Measurements from ENCODE around the gene RPL38. TPM values are rescaled to one million over a fixed set of nuclear protein-coding genes. Genes with fewer than 3 reads are reported as not detected.
A peak's percentile ranks its signal among the peaks of the same experiment; 100 is the strongest.
"Not testable (repeated sequence)": the region's sequence is repeated elsewhere in the genome, so short reads cannot be mapped to it uniquely, and the experiment has no call there.

The RPL38 gene
- polyA plus RNA-seq, 12 donors, result 1,396 to 1,979 (median 1,668) TPM; not detected in 1

GRCh38 chr17:74172700-74173099, 30.8 kb upstream of the RPL38 start:
- DNase-seq, result no peak

- DNase-seq, result peak; percentile 65
Observed at GRCh38 chr17:74176546-74177001, 26.9 kb upstream of the RPL38 start.

GRCh38 chr17:74177018-74177450, 26.4 kb upstream of the RPL38 start:
- DNase-seq, result no peak

DNA sequence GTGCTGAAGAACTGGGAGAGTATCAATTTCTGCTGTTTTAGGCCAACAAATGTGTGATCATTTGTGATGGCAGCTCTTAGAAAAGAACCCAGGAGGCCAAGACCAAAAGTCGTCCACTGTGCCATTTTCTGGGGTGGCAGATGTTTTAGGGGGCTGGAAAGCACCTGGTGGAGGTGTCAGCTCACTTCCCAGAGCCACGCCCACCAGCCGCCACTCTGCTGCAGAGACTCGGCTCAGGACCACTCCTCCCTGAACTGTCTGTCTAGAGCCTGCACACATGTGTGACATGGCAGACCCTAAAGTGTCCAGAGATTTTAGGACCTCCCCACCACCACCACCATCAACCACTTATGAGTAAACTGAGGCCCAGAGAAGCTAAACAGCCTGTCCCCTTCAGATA, 23.9 kb upstream of the RPL38 start:
- no peak for DNase-seq

- DNase-seq, result no peak
Observed at GRCh38 chr17:74180336-74180735, 23.1 kb upstream of the RPL38 start.

DNA sequence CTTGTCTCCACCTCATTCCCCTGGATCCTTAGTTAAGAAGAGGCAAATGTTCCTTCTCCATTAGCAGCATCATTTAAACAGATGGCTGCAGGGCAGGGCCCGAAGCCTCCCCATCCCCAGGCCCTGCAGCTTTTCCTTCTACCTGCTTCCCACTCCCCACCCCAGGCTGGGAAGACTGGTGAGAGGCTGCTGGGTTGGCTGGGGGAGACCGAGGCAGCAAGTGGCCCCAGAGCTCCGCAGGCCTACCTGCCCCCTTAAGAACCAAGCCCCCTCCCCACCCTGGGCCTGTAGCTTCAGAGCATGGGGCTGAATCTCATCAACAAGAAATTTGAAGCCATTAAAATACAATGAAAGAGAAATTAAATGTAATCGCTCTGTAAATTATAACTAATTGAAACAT, 22.1 kb upstream of the RPL38 start:
- DNase-seq, result no peak

DNA sequence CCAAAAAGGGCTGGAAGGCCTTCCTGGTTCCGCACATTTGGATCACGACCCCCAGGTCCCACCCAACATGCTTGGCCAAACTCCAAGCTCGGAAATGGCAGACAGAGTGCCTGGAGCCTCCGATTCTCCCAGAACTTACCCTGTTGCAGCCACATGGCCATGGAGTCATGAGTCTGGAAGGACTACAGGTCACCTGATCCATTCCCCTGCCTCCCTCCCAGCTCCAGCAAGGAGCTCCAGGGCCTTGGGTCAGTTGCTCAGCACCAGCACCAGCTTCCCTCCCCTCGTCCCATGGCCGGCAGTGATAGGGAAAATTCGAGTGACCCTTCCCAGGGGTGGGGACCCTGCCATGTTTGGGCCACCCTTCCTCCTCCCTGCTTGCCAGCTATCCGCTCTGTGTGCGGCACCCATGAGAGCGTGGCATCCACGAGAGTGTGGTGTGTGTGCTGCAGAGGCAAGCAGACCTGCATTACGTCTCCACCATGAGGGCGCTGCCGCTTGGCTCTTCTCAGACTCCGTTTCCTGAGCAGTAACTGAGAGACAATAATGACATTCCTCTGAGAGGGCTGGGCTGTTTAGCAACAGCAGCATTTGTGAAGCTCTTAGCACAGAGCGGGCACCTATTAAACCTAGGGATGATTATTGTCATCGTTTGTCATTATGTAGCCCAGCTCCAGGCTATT, 21.3 kb upstream of the RPL38 start:
- no peak for DNase-seq

- DNase-seq, result no peak
Observed at GRCh38 chr17:74183411-74183810, 20.1 kb upstream of the RPL38 start.

DNA sequence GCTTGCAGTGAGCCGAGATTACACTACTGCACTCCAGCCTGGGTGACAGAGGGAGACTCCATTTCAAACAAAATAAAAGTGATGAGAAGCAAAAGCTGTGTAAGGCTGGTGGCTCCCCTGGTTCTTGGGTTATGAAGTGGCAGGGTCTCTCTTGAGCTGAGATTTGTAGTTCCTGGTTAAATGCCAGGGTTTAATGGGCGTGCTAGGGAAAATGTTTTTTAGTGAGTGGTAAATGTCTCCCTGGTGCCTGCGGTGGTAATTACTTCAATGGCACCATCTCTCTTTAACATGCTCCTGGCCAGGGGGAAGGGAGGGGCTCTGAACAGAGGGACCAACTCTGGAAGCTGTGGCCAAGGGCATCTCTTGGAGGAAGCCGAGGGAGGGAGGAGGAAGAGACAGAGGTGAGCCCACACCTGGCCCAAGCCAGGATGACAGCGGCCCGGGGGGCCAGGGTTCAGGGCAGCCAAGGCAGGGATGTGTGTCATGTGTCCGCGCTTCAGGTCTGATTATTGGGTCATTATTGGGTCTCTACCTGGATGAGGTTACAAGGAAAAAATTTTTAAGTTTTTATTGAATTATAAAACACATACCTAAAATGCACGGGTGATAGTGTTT, 17.8 kb upstream of the RPL38 start:
- no peak for DNase-seq

- no peak for DNase-seq
Observed at GRCh38 chr17:74186498-74186897, 17.0 kb upstream of the RPL38 start.

GRCh38 chr17:74187761-74188160, 15.7 kb upstream of the RPL38 start:
- DNase-seq, result no peak

- not testable (repeated sequence) for DNase-seq
Observed at GRCh38 chr17:74188687-74189086, 14.8 kb upstream of the RPL38 start.

DNA sequence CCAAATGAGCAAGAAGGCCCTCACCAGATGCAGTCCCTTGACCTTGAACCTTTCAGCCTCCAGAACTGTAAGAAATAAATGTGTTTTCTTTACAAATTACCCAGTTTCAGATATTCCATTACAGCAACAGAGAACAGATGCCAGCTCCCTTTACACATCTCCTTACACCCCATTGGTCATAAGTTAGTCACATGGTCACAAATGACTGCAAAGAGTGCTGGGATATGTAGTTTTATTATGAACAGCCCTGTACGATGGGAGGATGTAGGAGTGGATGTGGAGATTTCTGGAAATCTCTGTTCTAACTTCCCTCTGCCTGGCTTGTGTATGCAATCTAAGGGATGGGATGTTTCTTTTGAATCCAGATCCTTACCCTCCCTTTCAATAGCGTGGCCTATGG, 13.3 kb upstream of the RPL38 start:
- peak; percentile 25 for DNase-seq

GRCh38 chr17:74190807-74191406, 12.6 kb upstream of the RPL38 start:
- peak; percentile 38 for DNase-seq

DNA sequence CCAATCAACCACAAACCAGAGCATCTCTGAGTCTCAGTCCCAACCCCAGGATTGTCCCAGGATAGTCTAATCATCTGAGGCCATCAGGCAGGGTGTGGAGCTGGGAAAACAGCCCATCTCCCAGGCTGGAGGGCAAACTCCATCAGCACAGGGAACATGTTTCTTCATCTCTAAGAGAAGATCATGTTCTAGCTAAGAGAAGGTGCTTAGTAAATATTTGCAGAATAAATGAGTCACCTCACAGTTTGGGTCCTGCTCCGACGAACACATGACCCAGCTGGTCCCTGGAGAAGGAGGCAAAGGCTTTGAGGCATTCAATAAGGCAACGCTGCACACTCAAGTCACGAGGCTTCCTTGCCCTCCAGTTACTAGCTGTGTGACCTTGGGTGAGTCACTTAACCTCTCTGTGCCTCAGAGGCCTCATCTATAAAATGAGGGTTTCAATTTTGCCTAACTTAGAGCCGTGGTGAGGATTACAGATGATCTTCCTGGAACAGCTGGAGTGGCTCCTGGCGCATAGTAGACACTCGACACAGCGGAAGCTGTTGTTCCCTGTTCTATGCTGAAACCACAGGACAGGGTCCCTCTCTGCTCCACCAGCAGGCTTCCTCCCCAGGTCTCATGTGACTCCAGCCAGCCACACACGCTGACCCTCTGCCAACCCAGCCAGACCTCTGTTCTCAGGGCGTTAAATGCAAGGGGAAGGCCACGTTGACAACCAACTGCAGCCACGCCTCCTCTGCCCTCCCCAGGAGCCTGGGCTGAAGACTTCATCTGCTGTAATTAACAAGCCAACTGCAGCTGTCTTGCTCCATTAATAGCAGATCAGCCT, 10.3 kb upstream of the RPL38 start:
- peak; percentile 20 for DNase-seq

- DNase-seq, result no peak
Observed at GRCh38 chr17:74194682-74195081, 8.8 kb upstream of the RPL38 start.

DNA sequence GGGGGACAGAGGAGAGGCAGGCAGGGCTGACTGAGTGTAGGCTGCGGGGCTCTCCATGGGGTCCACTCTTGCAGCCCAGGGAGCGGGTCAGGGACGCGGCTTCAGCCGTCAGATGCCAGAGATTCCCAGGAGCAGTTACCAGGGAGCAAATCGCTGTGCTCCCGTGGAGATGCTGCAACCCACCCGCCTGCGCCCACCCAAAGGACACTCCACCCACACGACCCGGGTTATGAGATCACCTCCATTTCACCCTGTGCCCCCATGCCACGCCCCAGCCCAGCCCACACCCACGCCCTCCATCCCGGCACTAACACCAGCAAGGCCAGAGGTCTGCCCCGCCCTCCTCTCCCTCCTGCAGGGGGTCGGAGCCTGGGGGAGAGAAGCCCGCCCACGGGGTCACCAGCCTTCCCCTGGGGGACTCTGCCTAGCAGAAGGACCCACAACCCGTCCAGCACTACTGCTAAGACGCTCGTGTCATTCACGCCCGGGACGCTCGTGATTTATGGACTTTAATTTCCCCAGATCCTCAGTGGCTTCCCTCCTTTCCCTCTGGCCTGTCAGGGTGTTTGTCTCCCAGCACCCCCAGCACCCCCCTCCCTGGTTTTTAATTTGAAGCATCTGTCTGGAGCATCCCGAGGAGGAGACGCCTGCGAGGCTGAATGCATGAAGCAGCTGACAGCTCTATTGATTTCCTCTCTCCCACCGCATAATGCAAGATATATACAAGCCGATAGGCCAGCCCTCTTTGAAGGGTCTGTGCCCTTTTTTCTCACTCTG, 6.7 kb upstream of the RPL38 start:
- no peak for DNase-seq

DNA sequence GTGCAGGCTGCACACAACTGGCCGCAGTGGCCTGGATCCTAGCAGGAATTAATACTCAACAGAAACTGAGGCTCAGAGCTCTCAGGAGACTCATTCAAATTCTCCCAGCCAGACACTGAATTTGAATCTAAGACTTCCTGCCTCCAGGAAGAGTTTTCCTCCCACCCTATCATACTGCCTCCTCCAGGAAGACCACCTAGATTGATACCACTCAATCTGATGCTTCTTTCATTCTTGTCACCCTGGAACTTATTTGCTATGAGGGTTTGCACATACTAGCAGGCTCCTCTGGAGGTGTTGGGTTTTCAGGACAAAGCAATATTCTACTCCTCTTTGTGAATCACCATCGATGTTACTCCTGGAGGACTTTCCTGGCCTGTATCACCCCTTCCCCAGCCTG, 5.7 kb upstream of the RPL38 start:
- no peak for DNase-seq

DNA sequence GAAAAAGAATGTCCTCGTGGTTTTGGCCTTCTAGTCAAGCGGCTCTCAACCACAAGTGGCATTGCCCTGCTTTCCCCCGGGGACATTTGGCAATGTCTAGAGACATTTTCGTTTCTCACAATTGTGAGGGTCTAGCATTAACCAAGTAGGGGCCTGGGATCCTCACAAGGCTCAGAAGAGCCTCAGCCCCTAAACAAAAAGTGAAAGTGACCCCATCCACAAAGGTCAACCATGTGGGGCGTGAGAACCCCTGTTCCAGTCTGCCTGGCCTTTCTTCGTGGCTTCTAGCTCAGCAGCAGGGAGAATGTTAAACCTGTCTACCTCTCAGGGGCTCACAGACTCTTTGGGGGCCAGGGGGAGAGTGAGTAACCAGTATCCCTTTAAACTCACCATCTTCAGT, 4.8 kb upstream of the RPL38 start:
- no peak for DNase-seq

DNA sequence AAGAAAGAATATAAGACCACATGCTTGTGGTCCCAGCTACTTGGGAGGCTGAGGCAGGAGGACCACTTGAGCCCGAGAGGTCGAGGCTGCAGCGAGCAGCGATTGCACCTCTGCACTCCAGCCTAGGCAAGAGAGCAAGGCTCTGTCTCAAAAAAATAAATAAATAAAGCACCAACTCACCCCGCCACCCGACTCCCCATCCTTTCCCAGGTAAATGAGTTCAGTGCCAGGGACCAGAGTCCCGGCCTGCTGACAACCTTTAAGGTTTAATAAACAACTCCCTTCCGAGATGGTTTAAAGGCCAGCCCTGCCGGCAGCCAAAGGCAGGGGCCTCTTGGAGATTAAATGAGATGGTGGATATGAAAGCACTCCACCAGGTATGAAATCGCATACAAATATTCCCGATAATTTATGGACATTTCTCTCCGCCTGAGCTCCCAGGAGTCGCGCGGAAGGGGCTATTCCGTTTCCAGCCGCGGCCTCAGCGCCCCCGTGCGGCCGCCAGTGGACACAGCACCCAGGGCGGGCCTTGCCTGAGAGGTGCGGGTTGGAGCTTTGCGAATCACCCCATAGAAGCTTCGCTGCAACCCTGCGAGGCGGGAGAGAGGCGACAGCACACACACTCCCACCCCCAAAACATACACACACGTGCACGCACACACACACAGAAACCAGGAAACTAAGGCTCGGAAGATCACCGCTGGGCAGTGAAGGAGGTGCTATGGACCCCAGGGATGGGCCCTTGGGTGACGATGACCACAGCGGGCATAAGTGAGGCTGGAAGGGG, 4.0 kb upstream of the RPL38 start:
- peak; percentile 36 for DNase-seq

- no peak for DNase-seq
Observed at GRCh38 chr17:74200112-74200511, 3.4 kb upstream of the RPL38 start.
